Smooth muscle cell (in vitro differentiated cells): ENCODE results near the gene CHSY1. TPM values are rescaled to one million over a fixed set of nuclear protein-coding genes. Genes with fewer than 3 reads are reported as not detected.

Experiments
- DNase-seq: peaks from one replicate; lab custom pipeline; 2025; ENCODE audit not compliant: unreplicated experiment; lab: John Stamatoyannopoulos, UW
- H2AFZ ChIP-seq: fragments of 200-600 bp; sonication (generic); 2 replicates; pipeline ENCODE4 v1.6.0; 2016; ENCODE audit warnings: antibody characterized with exemption, low read depth, mild to moderate bottlenecking
- H3F3A ChIP-seq: fragments of 200-600 bp; sonication (generic); 2 replicates; pipeline ENCODE4 v1.6.0; 2017; ENCODE audit warnings: antibody characterized with exemption, low read depth
- H3K27ac ChIP-seq: fragments of 200-600 bp; sonication (generic); 2 replicates; pipeline ENCODE4 v1.5.1; 2016; ENCODE audit warnings: low read depth, mild to moderate bottlenecking
- H3K27me3 ChIP-seq: fragments of 200-600 bp; sonication (generic); 2 replicates; pipeline ENCODE4 v1.6.1; 2016; ENCODE audit warnings: low read depth, mild to moderate bottlenecking
- H3K36me3 ChIP-seq: fragments of 200-600 bp; sonication (generic); 2 replicates; pipeline ENCODE4 v1.5.1; 2016; ENCODE audit warnings: low read depth
- H3K4me1 ChIP-seq: fragments of 200-600 bp; sonication (generic); 2 replicates; pipeline ENCODE4 v1.5.1; 2016; ENCODE audit warnings: low read depth
- H3K4me2 ChIP-seq: fragments of 200-600 bp; sonication (generic); 2 replicates; pipeline ENCODE4 v1.6.0; 2016; ENCODE audit warnings: mild to moderate bottlenecking
- H3K4me3 ChIP-seq: fragments of 200-600 bp; sonication (generic); 2 replicates; pipeline ENCODE4 v1.5.1; 2016; ENCODE audit warnings: mild to moderate bottlenecking
- H3K79me2 ChIP-seq: fragments of 200-600 bp; sonication (generic); 2 replicates; pipeline ENCODE4 v1.6.0; 2016; ENCODE audit warnings: low read depth, mild to moderate bottlenecking
- H3K9ac ChIP-seq: fragments of 200-600 bp; sonication (generic); 2 replicates; pipeline ENCODE4 v1.6.0; 2016; ENCODE audit warnings: low read depth
- H3K9me3 ChIP-seq: fragments of 200-600 bp; sonication (generic); replicated peaks from 2 replicates; pipeline ENCODE4 v1.5.1; 2016; ENCODE audit warnings: low read depth
- H4K20me1 ChIP-seq: fragments of 200-600 bp; sonication (generic); 2 replicates; pipeline ENCODE4 v1.6.0; 2016; ENCODE audit warnings: low read depth
- CTCF ChIP-seq: fragments of 200-600 bp; sonication (generic); IDR thresholded peaks from 2 replicates; pipeline ENCODE4 v1.5.1; 2017; ENCODE audit warnings: borderline replicate concordance, mild to moderate bottlenecking, antibody characterized with exemption; ENCODE audit not compliant: insufficient read depth, poor library complexity, severe bottlenecking
- WGBS: methylation state at CpG from one replicate; pipeline ENCODE4 v1.1.7; 2016; ENCODE audit warnings: low lambda C conversion rate; 5-methylcytosine and 5-hydroxymethylcytosine counted together
- polyA plus RNA-seq: library from polyadenylated mRNA; unstranded; fragments of >200 nt; fragmentation: Nextera tagmentation; extraction: Ambion mirVana; gene quantifications from 2 replicates; pipeline ENCODE4 v1.2.1, GENCODE V29; 2016
- total RNA-seq: library from RNA; depleted of rRNA; stranded (reverse); fragments of >200 nt; gene quantifications from 2 replicates; pipeline ENCODE4 v1.2.3, GENCODE V29; 2014

Gene CHSY1
- total and polyA plus RNA-seq, 2 experiments from 2014 or later, result 106 to 123 TPM

- H3K79me2 ChIP-seq, result peaks cover 11% of the 10 kb centered on the region
- H3K36me3 ChIP-seq, result no peaks in the 10 kb centered on the region
- no peak overlapping the region for H3K27ac ChIP-seq
- no peak overlapping the region for H2AFZ ChIP-seq
- no peak overlapping the region for H3K4me3 ChIP-seq
- H3K27me3 ChIP-seq, result no peaks in the 10 kb centered on the region
- peaks cover 9% of the 10 kb centered on the region for H3K4me1 ChIP-seq
- no peaks in the 10 kb centered on the region for H4K20me1 ChIP-seq
- no peak overlapping the region for H3K9ac ChIP-seq
- peaks cover 4% of the 10 kb centered on the region for H3F3A ChIP-seq
- 79% methylated on average over 5 of the region's 5 CpGs for WGBS
- no peak overlapping the region for H3K4me2 ChIP-seq
- H3K9me3 ChIP-seq, result no peaks in the 10 kb centered on the region
- no peak for DNase-seq
- TF ChIP-seq CTCF, result no peak
Measured at GRCh38 chr15:101147181-101147580, 104.7 kb downstream of the CHSY1 start.

- Histone ChIP-seq H3K27ac (no peak overlapping the region), H3K9ac (no peak overlapping the region), H2AFZ (no peak overlapping the region), H3K27me3 (no peaks in the 10 kb centered on the region), H3K4me3 (no peak overlapping the region), H3K9me3 (no peaks in the 10 kb centered on the region), H3K36me3 (no peaks in the 10 kb centered on the region), H3K4me2 (no peak overlapping the region), H3F3A (peaks cover 4% of the 10 kb centered on the region), H3K79me2 (peaks cover 1% of the 10 kb centered on the region), H4K20me1 (no peaks in the 10 kb centered on the region), H3K4me1 (peaks cover 9% of the 10 kb centered on the region)
- DNase-seq, result no peak
- 94% methylated on average over 8 of the region's 8 CpGs for WGBS
- TF ChIP-seq CTCF, result no peak
Measured at GRCh38 chr15:101146118-101146702, 105.6 kb downstream of the CHSY1 start.

- no peak overlapping the region for H2AFZ ChIP-seq
- no peak overlapping the region for H3K4me2 ChIP-seq
- H3K4me3 ChIP-seq, result no peak overlapping the region
- no peak overlapping the region for H3K27ac ChIP-seq
- no peaks in the 10 kb centered on the region for H3K36me3 ChIP-seq
- 94% methylated on average over 4 of the region's 4 CpGs for WGBS
- no peaks in the 10 kb centered on the region for H3K79me2 ChIP-seq
- DNase-seq, result no peak
- no peak for TF ChIP-seq CTCF
- no peak overlapping the region for H3K9ac ChIP-seq
- peaks cover 9% of the 10 kb centered on the region for H3K4me1 ChIP-seq
- H4K20me1 ChIP-seq, result no peaks in the 10 kb centered on the region
- H3F3A ChIP-seq, result peaks cover 4% of the 10 kb centered on the region
- H3K9me3 ChIP-seq, result no peaks in the 10 kb centered on the region
- no peaks in the 10 kb centered on the region for H3K27me3 ChIP-seq
Measured at GRCh38 chr15:101145362-101145761, 106.5 kb downstream of the CHSY1 start.

- H3K9me3 ChIP-seq, result no peaks in the 10 kb centered on the region
- no peaks in the 10 kb centered on the region for H3F3A ChIP-seq
- DNase-seq, result no peak
- no peaks in the 10 kb centered on the region for H4K20me1 ChIP-seq
- H3K4me3 ChIP-seq, result no peak overlapping the region
- no peaks in the 10 kb centered on the region for H3K36me3 ChIP-seq
- H3K9ac ChIP-seq, result no peak overlapping the region
- WGBS, result 92% methylated on average over 7 of the region's 7 CpGs
- no peaks in the 10 kb centered on the region for H3K79me2 ChIP-seq
- H3K4me2 ChIP-seq, result no peak overlapping the region
- no peaks in the 10 kb centered on the region for H3K27me3 ChIP-seq
- H3K4me1 ChIP-seq, result peaks cover 5% of the 10 kb centered on the region
- no peak overlapping the region for H2AFZ ChIP-seq
- TF ChIP-seq CTCF, result no peak
- no peak overlapping the region for H3K27ac ChIP-seq
Measured at GRCh38 chr15:101143321-101143720, 108.5 kb downstream of the CHSY1 start.
